SIG-M5 (cell line): ENCODE results near the gene RGS5.

Source experiments
- DNase-seq: peaks from one replicate; lab custom pipeline; 2025; lab: John Stamatoyannopoulos, UW

RGS5 gene

GRCh38 chr1:163144418-163144817, 58.3 kb downstream of the RGS5 start:
- DNase-seq = no peak

DNA sequence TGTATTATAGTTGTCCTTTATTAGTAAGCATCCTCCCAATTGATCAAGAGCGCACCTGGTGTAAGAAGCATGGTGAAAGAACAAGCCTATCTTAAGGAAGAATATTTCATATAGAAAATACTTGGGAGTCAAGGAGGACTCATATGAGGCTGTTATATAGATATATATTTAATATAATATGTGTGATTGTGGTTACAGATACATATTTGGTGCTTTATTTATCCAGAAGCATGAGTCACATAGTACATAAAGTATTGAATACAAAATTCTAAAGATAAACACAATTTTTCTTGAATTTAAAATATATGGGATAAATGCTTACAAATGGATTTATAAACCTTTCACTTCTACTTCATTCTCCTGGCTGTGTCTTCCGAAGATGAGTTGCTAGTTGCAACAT, 60.6 kb downstream of the RGS5 start:
- no peak for DNase-seq

DNA sequence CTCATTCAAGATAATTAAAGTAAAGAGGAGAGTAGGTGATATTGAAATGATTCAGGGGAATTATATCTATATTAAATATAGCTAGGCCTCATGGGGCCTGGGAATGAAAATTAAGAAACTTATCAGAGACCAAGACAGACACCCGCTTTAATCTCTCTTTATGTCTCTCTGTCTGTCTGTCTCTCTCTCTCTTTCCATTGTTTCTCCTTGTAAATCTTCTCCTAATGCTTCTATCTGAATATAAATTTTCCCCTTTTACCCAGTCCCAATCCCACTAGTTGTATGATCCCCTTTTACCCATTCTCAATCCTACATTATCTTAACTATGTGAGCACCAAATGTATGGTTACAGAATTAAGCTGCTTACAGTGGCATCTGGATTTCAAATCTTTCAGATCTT, 61.2 kb downstream of the RGS5 start:
- no peak for DNase-seq

DNA sequence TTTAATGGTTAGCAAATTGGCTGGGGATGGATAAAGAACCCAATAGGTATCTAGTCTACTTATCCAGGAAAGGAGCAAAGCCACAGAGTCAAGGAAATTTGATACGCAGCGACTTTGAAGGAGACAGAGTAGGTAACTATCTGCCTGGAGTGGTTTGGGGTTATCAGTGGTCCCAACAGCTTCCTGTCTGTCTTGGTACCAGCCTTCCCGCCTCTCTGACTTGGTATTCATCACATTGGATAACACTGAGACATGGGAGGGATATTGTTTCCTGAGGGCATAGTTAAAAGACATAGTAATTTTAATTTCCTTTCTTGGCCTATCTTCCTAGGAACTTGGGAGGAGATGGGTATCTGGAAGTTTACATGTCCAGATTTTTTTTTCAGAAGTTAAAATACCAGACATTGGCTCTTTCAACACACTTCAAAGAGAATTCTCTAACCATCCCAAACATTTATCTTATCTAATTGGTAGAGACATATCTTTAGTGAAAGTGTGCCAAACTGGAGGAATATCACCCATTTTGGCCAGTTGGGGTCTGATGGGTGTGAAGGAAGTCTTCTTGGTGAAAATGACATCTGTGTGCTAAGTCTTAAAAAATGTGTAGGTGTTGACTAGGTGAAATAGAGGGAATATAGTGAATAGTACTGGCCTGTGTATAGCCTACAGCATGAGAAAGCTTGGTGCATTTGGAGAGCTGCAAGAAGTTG, 65.0 kb downstream of the RGS5 start:
- no peak for DNase-seq

DNA sequence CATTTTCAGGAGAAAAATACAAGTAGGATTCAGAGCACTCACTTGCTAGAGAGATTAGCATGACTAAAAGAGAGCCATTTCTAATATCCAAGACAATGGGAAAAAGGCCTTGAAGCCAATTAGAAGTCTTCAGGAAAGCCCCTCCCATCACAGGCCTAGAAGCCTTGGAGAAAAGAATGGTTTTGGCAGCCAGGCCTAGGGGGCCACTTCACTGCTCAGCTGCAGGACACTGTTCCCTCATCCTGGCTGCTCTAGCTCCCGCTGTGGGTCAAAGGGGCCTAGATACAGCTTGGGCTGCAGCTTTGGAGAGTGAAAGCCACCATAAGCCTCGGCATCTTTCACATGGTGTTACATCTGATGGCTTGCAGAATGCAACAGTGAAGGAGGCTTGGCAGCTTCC, 70.7 kb downstream of the RGS5 start:
- no peak for DNase-seq

DNA sequence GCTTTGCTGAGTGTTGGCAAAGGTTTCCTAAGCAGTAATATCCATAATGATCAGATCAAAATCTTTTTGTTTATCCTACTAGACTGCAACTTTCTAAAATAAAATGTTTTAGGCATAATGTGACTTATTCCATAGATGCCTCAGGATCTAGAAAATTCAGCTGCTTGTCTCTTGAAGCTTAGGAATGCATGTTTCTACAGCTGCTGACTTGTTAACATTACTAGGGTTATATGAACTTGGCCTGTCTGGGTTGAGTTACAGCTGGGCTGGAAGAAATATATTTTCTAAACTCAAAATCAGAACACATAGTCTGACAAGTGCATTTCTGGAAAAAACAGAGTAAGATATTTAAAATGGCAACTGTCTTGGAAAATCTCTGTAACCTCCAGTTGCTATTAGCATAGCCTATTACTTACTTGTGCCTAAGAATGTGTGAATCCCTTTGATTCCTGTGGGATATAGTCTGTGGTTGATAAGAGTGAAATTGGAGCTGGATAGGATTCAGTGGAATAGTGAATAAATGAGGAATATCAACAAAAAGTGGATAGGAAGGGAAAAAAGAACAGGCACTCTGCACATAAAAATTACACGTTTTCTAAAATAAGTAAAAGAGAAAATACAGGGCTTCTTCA, 72.4 kb downstream of the RGS5 start:
- no peak for DNase-seq

DNA sequence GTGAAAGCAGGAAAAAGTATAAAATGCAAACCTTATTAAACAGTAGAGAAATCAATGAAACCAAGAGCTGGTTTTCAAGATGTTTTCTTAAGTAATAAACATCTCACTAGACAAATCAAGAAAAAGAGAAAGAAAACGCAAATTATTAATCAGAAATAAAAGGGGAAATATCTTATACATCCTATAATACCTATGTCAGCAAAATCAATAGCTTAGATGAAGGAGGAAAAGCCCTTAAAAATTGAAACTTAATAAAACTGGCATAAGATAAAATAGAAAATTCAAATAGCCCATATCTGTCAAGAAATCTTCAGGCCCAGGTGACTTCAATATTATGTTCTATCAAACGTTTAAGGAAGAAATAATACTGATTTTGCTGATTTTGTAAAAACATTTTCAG, 74.4 kb downstream of the RGS5 start:
- DNase-seq = no peak

GRCh38 chr1:163124812-163125211, 77.9 kb downstream of the RGS5 start:
- no peak for DNase-seq

- DNase-seq = no peak
Measured at GRCh38 chr1:163120372-163120771, 82.3 kb downstream of the RGS5 start.

DNA sequence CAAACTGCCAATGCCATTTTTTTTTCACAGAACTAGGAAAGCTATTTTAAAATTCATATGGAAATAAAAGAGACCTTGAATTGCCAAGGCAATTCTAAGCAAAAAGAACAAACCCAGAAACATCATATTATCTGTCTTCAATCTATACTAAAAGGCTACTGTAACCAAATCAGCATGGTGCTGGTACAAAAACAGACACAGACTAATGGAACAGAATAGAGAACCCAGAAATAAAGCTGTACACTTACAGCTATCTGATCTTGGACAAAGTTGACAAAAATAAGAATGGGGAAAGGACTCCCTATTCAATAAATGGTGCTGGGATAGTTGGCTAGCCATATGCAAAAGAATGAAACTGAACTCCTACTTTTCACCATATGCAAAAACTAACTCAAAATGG, 83.0 kb downstream of the RGS5 start:
- DNase-seq = no peak

DNA sequence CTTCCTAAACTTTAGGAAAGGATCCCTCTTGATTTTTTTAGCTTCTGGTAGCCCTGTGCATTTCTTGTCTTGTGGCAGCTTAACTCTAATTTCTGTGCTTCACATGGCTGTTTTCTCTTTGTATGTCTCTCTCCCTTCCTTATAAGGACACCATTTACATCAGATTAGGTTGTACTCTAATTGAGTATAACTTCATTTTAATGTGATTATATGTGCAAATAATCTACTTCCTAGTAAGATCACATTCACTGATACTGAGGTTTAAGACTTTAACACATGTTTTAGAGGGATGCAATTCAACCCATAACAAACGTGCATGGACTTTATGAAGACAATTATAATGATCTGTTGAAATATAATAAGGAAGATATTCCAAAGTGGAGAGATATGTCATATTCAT, 86.8 kb downstream of the RGS5 start:
- DNase-seq = no peak

- DNase-seq = no peak
Measured at GRCh38 chr1:163107655-163108054, 95.1 kb downstream of the RGS5 start.

GRCh38 chr1:163106364-163106987, 96.2 kb downstream of the RGS5 start:
- DNase-seq = no peak

DNA sequence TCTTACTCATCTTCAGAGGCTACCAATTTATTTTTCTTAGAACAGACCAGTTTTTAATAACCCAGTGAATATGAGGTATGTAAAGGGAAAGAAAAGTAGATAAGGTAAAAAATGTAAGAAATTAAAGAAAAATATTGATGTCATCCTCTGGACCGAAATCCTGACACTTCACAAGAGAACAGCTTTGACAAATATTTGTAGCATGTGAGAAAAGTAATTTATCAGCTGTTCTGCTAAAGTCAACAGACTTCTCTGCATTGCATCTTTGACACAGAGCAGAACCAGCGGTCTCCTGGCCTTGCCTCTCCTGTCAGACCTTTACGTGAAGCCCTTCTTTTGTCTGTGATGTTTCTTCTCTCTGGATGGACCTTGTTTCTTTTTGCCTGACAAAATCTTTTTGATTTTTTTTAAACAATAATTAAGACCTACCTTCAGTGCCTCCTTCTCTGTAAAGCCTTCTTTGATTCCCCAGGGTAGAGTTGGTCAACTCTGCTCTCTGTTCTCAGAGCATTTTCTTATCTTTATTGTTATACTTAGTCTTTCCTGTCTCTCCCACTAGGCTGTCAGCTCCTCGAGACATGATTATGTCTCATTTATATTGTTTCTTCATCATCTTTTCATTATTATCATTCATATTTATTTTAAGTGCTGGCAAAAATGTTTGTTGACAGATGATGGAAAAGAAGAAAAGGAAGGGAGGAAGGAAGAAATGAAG, 98.2 kb downstream of the RGS5 start:
- no peak for DNase-seq

DNA sequence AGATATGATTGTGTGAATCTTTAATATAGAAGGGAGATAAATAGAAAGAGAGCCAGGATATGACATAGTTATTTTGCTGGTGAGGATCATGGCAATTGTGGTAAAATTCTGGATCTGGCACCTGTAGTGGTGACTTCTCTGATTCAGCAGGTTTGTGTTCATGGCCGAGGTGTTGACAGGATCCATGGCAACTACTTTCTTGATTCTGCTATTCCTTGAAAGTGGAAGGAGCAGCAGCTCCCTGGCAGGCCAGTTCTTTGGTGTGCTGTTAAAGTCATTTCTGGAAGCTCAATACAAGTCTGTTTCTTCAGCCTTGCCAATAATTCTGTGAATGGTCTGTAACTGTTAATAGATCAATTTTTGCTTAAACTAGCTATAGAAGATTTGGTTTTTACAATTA, 100.1 kb downstream of the RGS5 start:
- DNase-seq = no peak

DNA sequence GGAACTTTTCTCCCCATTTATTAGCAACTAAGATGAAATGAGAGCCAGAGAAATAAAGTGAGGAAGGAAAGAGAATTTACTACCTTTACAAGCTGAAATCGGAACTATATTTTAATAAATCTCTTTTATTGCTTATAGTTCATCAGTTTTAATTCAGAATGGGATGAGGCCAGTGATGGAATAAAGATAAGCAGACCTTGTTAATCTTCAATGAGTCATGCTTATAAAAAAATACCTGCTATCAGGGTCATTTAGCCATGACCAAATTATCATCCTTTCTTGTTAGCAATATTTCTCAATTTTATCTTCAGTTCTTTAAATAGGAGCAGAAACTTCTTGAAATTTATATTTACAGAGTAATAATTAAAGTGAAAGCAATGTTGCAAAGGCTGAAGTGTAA, 107.5 kb downstream of the RGS5 start:
- DNase-seq = no peak

DNA sequence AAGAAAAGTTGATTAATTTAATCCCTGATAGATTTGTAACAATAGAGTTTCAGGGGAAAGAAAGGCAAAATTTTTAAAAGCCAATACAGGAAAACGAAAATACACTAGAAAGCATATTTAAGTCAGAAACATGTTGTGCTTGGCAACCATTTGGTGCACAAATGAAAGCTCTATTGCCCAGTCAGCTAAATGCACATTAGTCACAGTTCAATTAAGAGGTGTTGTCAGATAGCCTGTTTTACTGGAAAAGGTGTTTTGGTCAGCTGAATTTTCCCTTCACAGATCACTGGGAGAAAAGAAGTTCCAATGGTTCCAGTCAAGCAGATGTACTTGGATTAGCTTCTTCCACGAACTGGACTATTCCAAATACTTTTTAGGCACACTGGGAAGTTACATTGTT, 108.1 kb downstream of the RGS5 start:
- DNase-seq = no peak

DNA sequence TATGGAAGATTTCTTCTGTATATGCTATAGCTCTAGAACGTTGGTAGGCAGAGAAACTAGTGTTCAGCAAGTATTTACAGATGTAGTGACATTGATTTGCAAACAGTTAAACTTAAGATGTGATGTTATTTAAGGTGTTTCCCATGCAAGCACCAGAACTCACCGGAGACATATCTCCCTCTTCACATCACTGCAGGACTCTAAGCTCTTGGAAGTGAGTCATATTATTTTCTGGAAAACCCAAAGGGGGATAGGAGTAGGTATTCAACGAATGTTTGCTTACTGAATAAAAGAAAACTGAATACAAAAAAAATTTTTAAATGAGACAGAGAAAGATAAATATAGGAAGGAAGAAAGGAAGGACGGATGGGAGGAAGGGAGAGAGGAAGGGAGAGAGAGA, 108.5 kb downstream of the RGS5 start:
- DNase-seq = no peak

GRCh38 chr1:163093579-163093978, 109.1 kb downstream of the RGS5 start:
- DNase-seq = no peak

GRCh38 chr1:163093169-163093568, 109.5 kb downstream of the RGS5 start:
- DNase-seq = no peak
